ENCODE results near the gene RPS16.

DNA sequence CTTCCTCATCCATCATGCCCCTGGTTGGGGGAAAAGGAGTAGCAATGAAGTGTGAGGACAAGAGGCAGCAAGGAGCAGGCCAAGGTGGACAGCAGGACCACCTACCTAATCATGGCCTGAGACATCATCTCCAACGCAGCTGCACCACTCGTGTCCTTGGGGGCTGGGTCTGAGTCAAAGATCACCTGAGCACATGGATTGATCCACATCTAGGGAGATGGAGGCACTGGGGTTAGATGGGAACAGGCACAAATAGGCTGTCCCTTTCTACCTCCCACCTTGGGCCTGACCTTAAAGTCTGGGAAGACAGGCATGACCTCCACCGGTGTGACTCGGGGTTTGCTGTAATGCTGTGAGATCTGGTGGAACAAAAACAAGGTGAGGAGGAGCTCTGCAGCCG, 47.1 kb downstream of the RPS16 start:
- no peak for TF ChIP-seq POLR2A (IDR thresholded peaks at IDR 0.05)
- TF ChIP-seq, protein P1, sequence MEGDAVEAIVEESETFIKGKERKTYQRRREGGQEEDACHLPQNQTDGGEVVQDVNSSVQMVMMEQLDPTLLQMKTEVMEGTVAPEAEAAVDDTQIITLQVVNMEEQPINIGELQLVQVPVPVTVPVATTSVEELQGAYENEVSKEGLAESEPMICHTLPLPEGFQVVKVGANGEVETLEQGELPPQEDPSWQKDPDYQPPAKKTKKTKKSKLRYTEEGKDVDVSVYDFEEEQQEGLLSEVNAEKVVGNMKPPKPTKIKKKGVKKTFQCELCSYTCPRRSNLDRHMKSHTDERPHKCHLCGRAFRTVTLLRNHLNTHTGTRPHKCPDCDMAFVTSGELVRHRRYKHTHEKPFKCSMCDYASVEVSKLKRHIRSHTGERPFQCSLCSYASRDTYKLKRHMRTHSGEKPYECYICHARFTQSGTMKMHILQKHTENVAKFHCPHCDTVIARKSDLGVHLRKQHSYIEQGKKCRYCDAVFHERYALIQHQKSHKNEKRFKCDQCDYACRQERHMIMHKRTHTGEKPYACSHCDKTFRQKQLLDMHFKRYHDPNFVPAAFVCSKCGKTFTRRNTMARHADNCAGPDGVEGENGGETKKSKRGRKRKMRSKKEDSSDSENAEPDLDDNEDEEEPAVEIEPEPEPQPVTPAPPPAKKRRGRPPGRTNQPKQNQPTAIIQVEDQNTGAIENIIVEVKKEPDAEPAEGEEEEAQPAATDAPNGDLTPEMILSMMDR (IDR thresholded peaks at IDR 0.05) = no peak
